Activated T-cell treated with anti-CD3 and anti-CD28 coated beads for 1 hour (primary cell): ENCODE measurements around the gene MYL3.

Experiments
- DNase-seq: peaks from one replicate; pipeline ENCODE4 v3.0.0-alpha.2; 2020; ENCODE audit warnings: low read depth

MYL3 gene

GRCh38 chr3:46865031-46865507, 1.8 kb upstream of the MYL3 start:
- no peak for DNase-seq

GRCh38 chr3:46864061-46864881, 1.0 kb upstream of the MYL3 start:
- DNase-seq, result no peak

GRCh38 chr3:46862369-46863025, 747 bp downstream of the MYL3 start:
- DNase-seq, result no peak

GRCh38 chr3:46861605-46862368, 1.5 kb downstream of the MYL3 start:
- no peak for DNase-seq

- no peak for DNase-seq
These were observed 2.2 kb downstream of the MYL3 start for GRCh38 chr3:46860810-46861604.

- no peak for DNase-seq
These were observed 3.0 kb downstream of the MYL3 start for GRCh38 chr3:46860017-46860809.

- DNase-seq, result no peak
These were observed 4.1 kb downstream of the MYL3 start for GRCh38 chr3:46859001-46859710.

- DNase-seq, result no peak
These were observed 4.8 kb downstream of the MYL3 start for GRCh38 chr3:46858456-46858855.

- DNase-seq, result no peak
These were observed 5.5 kb downstream of the MYL3 start for GRCh38 chr3:46857485-46858341.

GRCh38 chr3:46856576-46857471, 6.4 kb downstream of the MYL3 start:
- DNase-seq, result no peak

- no peak for DNase-seq
These were observed 8.7 kb downstream of the MYL3 start for GRCh38 chr3:46854555-46854991.

GRCh38 chr3:46853441-46854415, 9.5 kb downstream of the MYL3 start:
- DNase-seq, result no peak

- no peak for DNase-seq
These were observed 10.3 kb downstream of the MYL3 start for GRCh38 chr3:46852839-46853355.

- no peak for DNase-seq
These were observed 10.9 kb downstream of the MYL3 start for GRCh38 chr3:46852334-46852720.

- no peak for DNase-seq
These were observed 11.6 kb downstream of the MYL3 start for GRCh38 chr3:46851364-46852333.

- DNase-seq, result no peak
These were observed 12.8 kb downstream of the MYL3 start for GRCh38 chr3:46850468-46850779.
